ENCODE results near the gene HSPA5.
"Not testable (repeated sequence)": the region's sequence is repeated elsewhere in the genome, so short reads cannot be mapped to it uniquely, and the experiment has no call there.

Gene HSPA5

GRCh38 chr9:125241000-125241862 is at the start of gene HSPA5:
TSS of gene HSPA5 (minus strand) at chr9:125241343. CDS start at chr9:125241126, 217 bp downstream.
- peak; percentile 98 for DNase-seq (ENCODE audit: low spot score)

DNA sequence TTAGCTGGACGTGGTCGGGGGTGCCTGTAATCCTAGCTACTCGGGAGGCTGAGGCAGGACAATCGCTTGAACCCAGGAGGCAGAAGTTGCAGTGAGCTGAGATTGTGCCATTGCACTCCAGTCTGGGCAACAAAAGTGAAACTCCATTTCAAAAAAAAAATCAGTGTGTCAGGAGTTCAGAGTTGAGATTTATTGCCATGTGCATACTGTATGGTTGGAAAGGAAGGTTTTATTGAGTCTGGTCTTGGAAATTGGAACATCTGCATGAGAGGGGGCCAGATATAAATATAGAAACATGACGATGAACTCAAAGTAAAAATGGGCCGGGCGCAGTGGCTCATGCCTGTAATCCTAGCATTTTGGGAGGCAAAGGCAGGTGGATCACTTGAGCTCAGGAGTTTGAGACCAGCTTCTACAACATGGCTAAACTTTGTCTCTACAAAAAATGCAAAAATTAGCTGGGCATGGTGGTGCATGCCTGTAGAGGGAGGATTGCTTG is 45.8 kb upstream of the HSPA5 start:
- DNase-seq (ENCODE audit: low spot score) = not testable (repeated sequence)

GRCh38 chr9:125284855-125285254 is 43.7 kb upstream of the HSPA5 start:
- no peak for DNase-seq (ENCODE audit: low spot score)

DNA sequence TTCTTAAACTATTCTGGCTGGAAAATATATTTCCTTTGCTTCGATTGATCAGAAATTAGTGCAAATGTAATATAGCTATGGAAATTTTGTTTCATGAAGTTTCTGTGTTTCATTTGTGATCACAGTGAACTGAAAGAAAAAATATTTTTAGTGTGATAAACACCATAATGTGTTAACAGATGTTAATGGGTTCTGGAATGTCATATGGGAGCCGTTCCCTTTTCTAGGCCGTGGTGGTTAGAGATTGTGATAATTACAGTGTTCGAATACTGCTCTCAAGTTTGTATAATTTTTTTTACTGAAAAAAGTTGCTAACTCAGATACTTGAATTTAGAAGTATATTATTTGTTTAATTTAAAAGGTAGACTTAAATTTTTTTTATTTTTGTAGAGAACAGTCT is 39.8 kb upstream of the HSPA5 start:
- no peak for DNase-seq (ENCODE audit: low spot score)

- DNase-seq (ENCODE audit: low spot score) = no peak
These were observed 36.3 kb upstream of the HSPA5 start for GRCh38 chr9:125277411-125277810.

- no peak for DNase-seq (ENCODE audit: low spot score)
These were observed 35.6 kb upstream of the HSPA5 start for GRCh38 chr9:125276771-125277170.

DNA sequence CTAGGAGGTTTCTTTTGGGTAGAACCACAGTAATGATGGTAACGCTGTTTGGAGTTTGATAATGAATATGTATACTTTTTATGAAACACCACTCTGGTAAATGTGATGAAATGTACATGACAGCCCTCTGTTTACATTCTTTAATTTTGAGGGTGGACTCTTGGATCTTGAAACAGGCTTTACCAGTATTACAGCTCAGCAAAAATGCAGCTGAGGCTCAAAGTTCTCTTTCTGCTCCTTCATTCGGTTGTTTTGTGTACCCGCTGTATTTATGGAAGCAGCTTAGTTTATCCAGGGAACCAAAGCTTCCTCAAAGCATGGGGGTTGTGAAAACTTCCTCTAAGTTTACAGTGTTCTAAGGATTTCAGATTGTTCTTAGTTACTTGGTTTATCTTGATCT is 31.6 kb upstream of the HSPA5 start:
- no peak for DNase-seq (ENCODE audit: low spot score)

DNA sequence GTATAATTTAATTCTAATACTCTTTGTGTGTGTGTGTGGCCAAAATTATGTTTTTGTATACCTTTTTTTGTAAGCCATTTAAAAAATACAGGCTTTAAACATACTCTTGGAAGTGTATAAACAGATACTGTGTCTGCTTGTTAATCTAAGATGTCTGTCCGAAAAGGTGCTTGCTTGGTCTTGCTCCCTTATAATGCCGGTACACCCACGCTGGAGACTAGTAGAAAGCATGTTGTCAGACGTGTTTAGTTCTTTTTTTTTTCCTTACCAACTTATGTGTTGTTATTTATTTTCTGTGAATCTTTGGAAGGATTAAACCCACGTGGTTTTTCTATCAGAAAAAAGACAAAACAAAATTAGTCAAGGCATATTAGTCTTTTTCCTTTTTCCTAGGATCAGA is 29.9 kb upstream of the HSPA5 start:
- no peak for DNase-seq (ENCODE audit: low spot score)

DNA sequence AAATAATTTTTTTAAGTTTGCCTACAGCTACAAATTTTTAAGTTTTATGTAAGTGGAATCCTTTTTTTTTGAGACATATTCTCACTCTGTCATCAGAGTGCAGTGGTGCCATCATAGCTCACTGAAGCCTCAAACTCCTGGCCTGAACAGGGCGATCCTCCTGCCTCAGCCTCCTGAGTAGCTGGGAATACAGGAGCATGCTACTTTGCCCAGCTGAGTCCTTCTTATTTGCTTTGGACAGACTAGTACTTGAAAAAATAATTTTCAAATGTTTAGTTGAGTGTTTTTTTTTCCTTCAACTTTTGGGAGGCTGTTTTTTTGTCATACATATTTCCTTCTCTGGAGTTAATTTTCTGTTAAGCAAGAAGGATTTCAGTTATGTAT is 27.9 kb upstream of the HSPA5 start:
- no peak for DNase-seq (ENCODE audit: low spot score)

- DNase-seq (ENCODE audit: low spot score) = no peak
These were observed 27.4 kb upstream of the HSPA5 start for GRCh38 chr9:125268394-125269013.

DNA sequence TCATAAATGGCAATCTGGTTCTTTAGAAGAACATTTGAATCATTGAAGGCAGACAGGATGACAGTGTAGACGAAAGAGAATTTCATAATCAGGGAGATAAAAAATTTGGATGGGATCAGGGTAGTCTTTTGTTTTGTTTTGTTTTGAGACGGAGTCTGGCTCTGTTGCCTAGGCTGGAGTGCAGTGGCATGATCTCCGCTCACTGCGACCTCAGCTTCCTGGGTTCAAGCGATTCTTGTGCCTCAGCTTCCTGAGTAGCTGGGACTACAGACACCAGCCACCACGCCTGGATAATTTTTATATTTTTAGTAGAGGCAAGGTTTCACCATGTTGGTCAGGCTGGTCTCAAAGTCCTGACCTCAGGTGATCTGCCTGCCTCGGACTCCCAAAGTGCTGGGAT is 22.9 kb upstream of the HSPA5 start:
- DNase-seq (ENCODE audit: low spot score) = not testable (repeated sequence)

- DNase-seq (ENCODE audit: low spot score) = peak; percentile 63
These were observed 21.3 kb upstream of the HSPA5 start for GRCh38 chr9:125262294-125262991.

- DNase-seq (ENCODE audit: low spot score) = peak; percentile 99
These were observed 20.6 kb upstream of the HSPA5 start, which contains the start of gene GAPVD1 for GRCh38 chr9:125261501-125262293. TSS of gene GAPVD1 (plus strand) at chr9:125261826. CDS start at chr9:125298922, 37,096 bp downstream.

DNA sequence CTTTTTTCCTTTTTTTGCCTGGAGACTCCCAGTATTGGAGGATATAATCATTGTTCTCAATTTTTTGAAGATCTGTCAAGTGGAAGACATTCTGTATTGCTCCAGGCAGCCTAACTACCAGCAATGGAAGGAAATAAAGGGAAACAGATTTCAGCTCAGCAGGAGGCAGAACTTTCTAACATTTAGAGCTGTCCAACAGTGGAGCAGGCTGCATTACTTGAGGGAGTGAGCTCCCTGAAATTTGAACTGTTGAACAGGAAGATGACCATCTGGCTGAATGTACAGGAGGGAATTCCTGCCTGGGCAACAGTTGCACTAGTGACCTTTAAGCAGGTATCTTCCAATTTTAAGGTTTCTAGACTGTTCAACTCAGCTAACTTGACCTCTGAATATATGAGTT is 19.4 kb upstream of the HSPA5 start:
- DNase-seq (ENCODE audit: low spot score) = no peak

DNA sequence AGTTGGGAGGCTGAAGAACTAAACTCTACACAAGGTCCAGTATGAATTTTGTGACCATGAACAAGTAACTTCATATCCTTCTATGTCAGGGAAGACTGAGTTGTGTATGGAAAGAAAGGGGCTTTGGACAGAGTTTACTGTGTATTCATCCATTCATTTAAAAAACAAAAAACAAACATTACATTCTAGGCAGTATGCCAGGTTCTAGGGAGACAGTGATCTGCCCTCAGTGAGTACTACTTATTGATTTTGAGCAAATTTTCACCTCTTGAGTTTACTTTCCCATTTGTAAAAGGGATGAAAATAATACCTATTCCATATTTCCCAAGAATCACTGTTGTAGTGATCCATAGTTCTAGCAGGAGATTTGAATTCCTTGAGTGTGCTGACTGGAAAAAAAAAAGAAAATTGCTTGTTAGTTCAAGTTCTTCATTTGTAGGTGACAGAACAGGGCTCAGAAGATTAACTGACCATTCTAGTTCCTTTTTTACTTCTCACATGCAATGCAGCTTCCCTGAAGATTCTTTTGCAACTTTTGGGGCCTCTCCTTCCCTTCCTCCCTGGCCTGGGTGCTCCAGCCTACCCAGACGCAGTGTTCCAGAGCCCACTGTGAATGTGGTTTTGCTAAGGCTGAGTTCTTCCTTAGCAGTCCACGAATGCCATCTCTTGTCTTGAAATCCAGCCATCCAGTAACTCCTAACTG is 17.8 kb upstream of the HSPA5 start:
- DNase-seq (ENCODE audit: low spot score) = no peak

- DNase-seq (ENCODE audit: low spot score) = no peak
These were observed 17.1 kb upstream of the HSPA5 start for GRCh38 chr9:125258160-125258785.

DNA sequence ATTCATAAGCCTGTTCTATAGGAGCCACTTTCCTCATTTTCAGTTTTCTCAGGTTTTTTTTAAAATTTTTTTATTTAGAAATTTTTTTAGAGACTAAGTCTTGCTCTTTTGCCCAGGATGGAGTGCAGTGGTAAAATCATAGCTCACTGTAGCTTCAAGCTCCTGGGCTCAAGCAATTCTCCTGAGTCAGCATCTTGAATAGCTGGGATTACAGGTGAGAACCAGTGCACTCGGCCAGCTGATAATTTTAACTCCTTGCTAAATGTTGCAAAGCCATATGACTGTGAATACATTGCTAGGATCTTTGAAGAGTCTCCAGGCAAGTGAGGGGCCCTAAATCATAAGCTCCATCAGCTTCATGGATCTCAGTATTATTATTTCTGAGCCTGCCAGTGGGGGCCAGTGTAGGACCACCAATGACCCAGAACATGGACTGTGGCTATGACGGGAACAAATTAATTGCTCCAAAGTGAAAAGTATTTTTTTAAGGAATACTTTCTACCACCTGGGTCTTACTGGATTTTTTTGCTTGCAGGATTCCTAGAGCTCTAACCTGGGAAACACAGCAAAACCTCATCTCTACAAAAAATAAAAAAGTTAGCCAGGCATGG is 14.7 kb upstream of the HSPA5 start:
- DNase-seq (ENCODE audit: low spot score) = peak; percentile 70

DNA sequence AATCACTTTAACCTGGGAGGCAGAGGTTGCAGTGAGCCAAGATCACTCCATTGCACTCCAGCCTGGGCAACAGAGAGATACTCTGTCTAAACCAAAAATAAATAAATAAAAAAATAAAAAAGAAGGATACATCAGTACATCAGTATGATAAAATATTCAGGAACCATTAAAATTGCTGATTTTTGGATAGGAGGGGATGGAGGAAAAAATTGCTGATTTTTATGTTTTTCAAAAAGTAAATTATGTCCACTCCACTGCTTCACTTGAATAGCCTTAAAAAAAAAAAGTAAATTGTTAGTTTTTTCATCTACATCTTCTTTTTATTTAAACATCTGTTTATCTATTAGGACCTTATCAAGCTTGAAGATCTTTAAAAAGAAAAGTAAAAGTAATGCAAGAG is 13.1 kb upstream of the HSPA5 start:
- DNase-seq (ENCODE audit: low spot score) = no peak

- DNase-seq (ENCODE audit: low spot score) = no peak
These were observed 5.1 kb upstream of the HSPA5 start for GRCh38 chr9:125246261-125246667.

GRCh38 chr9:125243792-125244260 is 2.7 kb upstream of the HSPA5 start:
- no peak for DNase-seq (ENCODE audit: low spot score)

Measured in D341Med (cell line).